OCI-LY7 (cell line): Measurements from ENCODE around the gene ASCC1.

Source experiments
- CTCF ChIP-seq: fragments of 200-600 bp; sonication (generic); conservative IDR thresholded peaks from 2 replicates; pipeline ENCODE4 v1.5.1; 2014; ENCODE audit warnings: mild to moderate bottlenecking, antibody characterized with exemption, low read length, moderate library complexity, mixed read lengths
- EZH2phosphoT487 ChIP-seq: fragments of 200-600 bp; sonication (generic); IDR thresholded peaks from 2 replicates; pipeline ENCODE4 v1.6.1; 2018; ENCODE audit warnings: low read depth, borderline replicate concordance, mild to moderate bottlenecking, mixed run types, antibody characterized with exemption, low read length, moderate library complexity, mixed read lengths

- TF ChIP-seq CTCF (no peak), EZH2phosphoT487 (no peak)
These were observed 147.8 kb downstream of the ASCC1 start for GRCh38 chr10:72068126-72068765.
